NCI-H1930 (cell line): ENCODE results near the gene LRRC37A2.
"Not testable (repeated sequence)": the region's sequence is repeated elsewhere in the genome, so short reads cannot be mapped to it uniquely, and the experiment has no call there.

Experiments used
- DNase-seq, 2 experiments: peaks; one replicate each; lab custom pipeline; 2025; lab: John Stamatoyannopoulos, UW

The LRRC37A2 gene

DNA sequence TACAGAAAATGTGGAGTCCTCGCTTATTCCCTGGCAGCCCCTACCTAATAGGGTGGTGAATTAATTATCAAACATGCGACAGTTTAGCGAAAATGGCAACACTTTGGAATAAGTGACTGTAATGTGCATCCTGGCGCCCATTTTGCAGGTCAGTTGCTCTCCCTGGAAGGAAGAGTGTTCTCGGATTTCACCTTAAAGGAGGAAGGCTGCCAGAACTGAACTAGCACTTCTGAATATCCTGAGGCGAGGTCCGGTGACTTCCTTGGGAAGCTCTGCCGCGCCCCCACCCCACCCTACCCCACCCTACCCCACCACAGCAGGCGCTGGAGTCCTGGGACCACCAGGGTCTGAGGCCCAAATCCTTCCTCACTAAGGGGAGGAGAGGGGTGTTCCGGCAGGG lies at the start of gene LRRC37A2:
Gene LRRC37A2, plus strand, starts transcription at position 301 of the 400 bp plus-strand sequence. CDS start 245 bp downstream, outside the sequence.
- DNase-seq: not testable (repeated sequence)

GRCh38 chr17:46467618-46468017 lies 44.6 kb upstream of the LRRC37A2 start:
- not testable (repeated sequence) for DNase-seq

- not testable (repeated sequence) for DNase-seq
Observed at GRCh38 chr17:46474489-46474888, 37.8 kb upstream of the LRRC37A2 start.

- not testable (repeated sequence) for DNase-seq
Observed at GRCh38 chr17:46475583-46475982, 36.7 kb upstream of the LRRC37A2 start.

- not testable (repeated sequence) for DNase-seq
Observed at GRCh38 chr17:46478823-46479222, 33.4 kb upstream of the LRRC37A2 start.

DNA sequence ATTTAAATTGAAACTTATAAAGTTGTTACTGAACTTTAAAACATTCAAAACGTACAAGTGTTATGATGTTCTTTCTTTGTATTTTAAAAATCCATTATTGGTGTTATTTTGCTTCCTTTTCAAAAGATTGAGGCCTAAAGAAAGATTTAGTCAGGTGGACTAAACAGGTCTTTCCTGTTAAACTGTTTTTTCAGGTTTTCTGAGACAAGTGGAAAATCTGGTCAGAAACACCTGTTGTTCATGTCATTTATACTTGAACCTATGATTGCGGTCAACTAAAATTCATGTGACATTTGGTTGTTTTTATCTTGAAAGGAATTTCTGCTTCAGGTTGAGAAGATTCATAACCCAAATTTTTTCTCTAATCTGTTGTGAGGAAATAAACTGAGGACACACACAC lies 31.0 kb upstream of the LRRC37A2 start:
- not testable (repeated sequence) for DNase-seq

DNA sequence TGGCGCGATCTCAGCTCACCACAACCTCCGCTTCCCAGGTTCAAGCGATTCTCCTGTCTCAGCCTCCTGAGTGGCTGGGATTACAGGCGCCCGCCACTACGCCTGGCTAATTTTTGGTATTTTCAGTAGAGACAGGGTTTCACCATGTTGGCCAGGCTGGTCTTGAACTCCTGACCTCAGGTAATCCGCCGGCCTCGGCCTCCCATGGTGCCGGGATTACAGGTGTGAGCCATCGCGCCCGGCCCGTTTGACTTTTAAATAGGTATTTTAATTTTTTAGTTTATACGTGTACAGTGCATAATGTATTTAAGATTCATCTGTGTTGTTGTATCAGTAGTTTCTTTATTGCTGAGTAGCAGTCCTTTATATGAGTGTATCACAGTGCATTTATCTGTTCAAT lies 20.2 kb upstream of the LRRC37A2 start:
- DNase-seq: not testable (repeated sequence)

DNA sequence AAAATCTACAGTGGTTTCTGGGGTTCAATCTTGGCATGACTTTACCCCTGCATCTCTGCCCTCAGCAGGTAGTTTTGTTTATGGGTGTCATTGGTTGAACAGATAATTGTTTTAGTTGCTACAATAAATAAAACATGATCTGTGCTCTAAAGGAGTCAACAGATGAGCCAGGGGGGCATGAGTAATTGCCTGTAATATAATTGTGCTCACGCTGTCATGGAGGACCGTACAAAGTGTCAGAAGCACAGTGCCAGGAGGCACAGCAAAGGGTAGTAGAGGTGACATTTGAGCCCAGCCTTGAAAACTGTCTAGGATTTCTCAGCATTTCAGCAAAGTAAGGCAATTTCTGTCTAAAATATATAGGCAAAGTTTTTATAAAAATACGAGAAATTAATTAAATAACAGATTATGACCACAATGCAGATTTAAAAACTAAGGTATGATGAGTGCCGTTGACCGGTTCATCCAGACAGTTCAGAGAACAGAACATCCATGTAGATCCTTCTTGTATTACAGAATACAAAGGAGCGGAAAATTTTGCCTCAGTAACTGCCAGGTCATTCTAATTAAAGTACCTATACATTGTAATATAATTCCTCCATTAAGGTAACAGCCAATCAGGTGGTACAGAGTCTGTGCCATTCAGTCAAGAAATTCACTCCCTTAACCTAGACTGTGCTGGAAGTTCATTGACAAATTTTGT lies 12.7 kb upstream of the LRRC37A2 start:
- DNase-seq: not testable (repeated sequence)

DNA sequence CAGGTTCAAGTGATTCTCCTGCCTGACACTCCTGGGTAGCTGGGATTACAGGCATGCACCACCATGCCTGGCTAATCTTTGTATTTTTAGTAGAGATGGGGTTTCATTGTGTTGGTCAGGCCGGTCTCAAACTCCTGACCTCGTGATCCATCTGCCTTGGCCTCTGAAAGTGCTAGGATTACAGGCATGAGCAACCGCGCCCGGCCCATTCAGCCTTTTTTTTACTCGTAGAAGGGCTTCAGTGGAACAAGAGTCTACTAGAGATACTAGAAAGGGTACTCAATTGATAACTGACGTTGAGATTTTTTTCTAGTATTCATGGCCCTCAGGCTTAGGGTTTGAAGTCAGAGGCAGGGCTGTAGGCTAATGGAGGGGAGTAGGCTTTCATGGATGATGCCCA lies 6.4 kb upstream of the LRRC37A2 start:
- DNase-seq: not testable (repeated sequence)

- DNase-seq: not testable (repeated sequence)
Observed at GRCh38 chr17:46534716-46535115, 22.4 kb downstream of the LRRC37A2 start.

GRCh38 chr17:46548607-46549006 lies 36.3 kb downstream of the LRRC37A2 start:
- DNase-seq: not testable (repeated sequence)

GRCh38 chr17:46559155-46559554 lies 46.9 kb downstream of the LRRC37A2 start:
- not testable (repeated sequence) for DNase-seq

GRCh38 chr17:46560048-46560447 lies 47.8 kb downstream of the LRRC37A2 start:
- DNase-seq: not testable (repeated sequence)

GRCh38 chr17:46566284-46566683 lies 54.0 kb downstream of the LRRC37A2 start:
- DNase-seq: not testable (repeated sequence)

DNA sequence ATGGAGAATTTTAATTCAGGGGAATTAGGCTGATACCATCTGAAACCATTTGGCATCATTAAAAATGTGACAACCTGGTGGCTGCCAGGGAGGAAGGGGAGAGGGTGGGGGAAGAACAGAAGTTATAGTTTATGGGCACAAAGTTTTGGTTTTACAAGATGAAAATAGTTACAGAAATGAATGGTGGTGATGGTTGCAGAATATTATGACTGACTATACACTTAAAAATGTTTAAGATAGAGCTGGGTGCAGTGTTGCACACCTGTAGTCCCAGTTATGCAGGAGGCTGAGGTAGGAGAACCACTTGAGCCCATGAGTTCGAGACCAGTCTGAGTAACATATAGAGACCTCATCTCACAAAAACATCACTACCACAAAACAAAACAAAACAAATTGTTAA lies 54.7 kb downstream of the LRRC37A2 start:
- not testable (repeated sequence) for DNase-seq

- DNase-seq: not testable (repeated sequence)
Observed at GRCh38 chr17:46571796-46572195, 59.5 kb downstream of the LRRC37A2 start.

DNA sequence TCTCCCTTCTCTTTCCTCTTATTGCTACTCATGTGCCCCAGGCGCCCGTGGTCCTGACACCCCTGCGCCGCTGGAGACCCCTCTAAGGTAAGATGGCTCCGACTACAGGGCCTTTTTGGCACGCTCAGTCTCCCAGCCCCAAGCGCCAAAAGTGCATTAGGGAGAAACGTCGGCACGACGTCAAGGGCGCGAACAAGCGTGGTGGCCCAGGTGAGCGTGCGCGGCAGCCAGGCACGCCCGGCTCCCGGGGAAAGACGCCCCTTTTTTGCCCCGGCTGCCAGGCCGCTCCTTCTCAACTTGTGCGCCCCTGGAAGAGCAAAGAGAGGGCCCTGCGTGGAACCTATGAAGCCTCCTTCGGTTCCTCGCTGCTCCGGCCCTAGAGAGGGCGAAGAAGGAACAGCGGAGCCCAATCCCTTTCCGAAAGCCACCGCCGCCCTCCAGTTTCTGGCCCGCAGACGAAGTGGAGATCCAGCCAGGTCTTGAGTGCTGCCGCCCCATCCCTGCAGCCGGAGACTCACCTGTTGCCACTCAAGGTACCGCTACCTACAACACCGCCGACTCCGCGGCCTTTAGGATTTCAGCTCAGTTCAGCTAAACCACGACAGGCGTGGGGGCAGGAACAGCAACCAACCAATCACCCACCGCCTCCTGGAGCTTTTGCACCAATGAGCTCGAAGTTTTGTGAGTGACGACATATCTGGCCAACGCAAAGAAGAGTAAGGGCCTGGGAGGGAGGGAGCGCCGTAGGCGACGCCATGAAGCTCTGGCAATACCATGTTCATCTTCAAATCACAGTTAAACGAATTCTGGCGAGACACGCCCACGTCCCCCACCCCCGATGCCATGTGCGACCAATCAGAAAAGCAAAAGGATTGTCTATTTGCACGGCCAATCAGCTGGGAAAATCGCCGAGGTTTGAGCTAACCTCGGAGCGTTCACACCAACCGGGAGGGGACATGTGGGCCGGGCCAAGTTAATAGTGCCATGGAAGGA lies 67.1 kb downstream of the LRRC37A2 start, which contains the start of gene ARL17A:
Gene ARL17A, minus strand, starts transcription at position 609 of the 993 bp plus-strand sequence. CDS start 3,369 bp downstream, outside the sequence.
- DNase-seq: not testable (repeated sequence)

GRCh38 chr17:46580082-46580481 lies 67.8 kb downstream of the LRRC37A2 start:
- not testable (repeated sequence) for DNase-seq

DNA sequence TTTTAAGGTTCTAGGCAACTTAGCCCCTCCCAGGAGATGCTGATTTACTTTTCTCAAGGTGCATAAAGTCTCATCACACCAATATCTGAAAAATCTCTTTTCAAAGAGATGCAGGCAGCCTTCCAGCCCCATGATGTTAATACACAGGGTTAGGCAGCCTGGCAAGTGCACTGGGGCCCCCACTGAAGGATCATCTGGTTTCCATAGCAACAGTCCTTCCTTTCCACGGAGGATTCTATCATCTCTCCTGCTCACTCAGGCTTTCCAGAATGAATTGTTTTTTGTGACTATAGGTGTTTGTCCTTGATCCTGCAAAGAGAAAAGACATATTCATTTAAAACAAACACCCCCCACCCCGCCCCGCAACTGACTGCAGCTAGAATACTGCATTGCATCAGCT lies 73.2 kb downstream of the LRRC37A2 start:
- DNase-seq: not testable (repeated sequence)

DNA sequence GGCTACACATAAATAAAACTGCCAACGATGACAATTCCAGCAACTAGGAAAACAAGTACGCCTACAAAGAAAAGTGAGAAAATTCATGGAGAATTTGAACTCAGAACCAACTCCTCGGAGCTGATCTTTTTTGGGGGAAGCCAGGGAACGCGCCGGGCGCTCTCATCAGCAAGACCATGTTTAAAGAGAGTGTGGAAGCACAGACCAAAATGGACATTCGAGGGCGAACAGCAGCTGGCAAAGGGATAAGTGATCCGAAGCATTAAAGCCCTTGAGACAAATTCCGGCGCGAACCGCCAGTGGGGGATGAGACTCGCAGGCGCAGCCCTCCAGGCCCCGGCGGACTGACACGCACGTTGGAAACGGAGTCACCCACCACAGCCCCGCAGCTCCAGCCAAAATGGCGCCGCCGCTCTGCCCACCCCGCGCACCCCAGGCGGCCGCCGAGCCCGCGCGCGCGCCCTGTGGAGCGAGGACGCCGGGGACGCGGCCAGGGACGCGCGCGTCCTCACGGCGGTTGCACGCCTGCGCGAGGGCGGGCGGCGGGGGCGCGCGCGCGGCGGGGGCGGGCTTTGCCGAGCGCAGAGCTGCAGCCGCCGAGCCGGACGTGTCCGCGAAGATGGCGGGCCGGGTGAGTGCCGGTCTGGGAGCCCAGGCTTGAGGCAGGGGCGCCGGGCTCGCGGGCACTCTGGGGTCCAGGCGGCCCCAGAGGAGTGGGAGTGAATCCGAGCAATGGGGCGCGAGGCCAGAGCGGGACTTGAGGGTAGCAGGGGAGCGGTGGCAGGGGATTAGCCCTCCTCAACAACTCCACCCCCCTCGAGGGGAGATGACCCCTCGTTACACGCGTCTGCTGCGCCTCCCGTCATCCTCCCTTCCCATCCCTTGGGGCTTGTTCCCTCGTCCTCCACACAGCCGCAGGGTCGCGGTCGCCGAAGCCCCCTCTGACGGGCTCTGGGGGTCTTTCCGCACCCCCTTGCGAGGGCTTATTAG lies 78.2 kb downstream of the LRRC37A2 start, which contains the start of gene NSF:
Gene NSF, plus strand, starts transcription at position 513 of the 990 bp plus-strand sequence. Its CDS starts 107 bp downstream, at position 620.
- DNase-seq: not testable (repeated sequence)

- DNase-seq: not testable (repeated sequence)
Observed at GRCh38 chr17:46591332-46591731, 79.1 kb downstream of the LRRC37A2 start.
